Endometrial microvascular endothelial cells (primary cell): ENCODE results near the gene TCF4. TPM values are rescaled to one million over a fixed set of nuclear protein-coding genes. Genes with fewer than 3 reads are reported as not detected.

Experiments used
- in situ Hi-C: cut with HindIII; loops from 2 replicates; pipeline ENCODE4 v1.10.0; 2017; ENCODE audit warnings: low sequenced_read_pairs, low pct_unique_long_range_greater_than_20kb; ENCODE audit errors: inconsistent ontology term
- total RNA-seq: library from RNA; depleted of rRNA; stranded (reverse); fragments of >200 nt; gene quantifications from one replicate; pipeline ENCODE4 v1.2.3, GENCODE V29; 2015; ENCODE audit errors: inconsistent ontology term

Gene TCF4
- total RNA-seq, 1 donor from 2014 or later, result 80.0 TPM

- in situ Hi-C loops, result no loop called here
Measured at GRCh38 chr18:55405475-55405874, 182.5 kb downstream of the TCF4 start.

GRCh38 chr18:55404832-55405465 is 183.0 kb downstream of the TCF4 start:
- in situ Hi-C loops, result no loop called here

- in situ Hi-C loops, result no loop called here
Measured at GRCh38 chr18:55404136-55404830, 183.7 kb downstream of the TCF4 start.

GRCh38 chr18:55403421-55403949 is 184.5 kb downstream of the TCF4 start:
- in situ Hi-C loops, result no loop called here

DNA sequence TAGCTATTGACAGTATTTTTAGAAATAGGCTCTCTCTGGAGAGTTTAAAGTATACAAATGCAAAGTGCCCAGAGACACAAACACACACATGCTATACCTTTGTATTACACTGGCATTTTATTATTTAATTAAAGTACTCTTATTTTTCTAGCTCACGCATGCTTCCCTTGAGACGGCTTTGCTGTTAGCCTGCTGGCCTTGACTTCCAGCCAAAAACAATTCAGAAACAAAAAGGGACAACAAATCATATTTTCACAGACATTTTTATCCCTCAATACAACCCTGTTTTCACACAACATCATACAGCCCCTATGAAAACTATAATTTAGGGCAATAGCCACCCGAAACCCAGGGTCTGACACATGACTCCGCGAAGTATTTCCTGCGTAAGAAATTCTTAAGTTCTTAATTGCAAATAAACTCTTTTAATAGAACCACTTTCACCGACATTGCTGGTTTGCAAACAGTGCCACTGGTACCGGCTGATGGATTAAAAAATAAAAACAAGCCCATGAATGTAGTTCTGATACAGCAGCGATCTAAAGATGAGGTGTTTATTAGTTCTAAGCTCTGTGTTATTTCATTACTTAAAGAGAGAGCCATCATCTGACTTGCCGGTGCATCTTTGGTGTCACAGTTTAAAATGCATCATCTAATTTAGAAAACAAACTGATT is 185.1 kb downstream of the TCF4 start:
- in situ Hi-C loops, result no loop called here

GRCh38 chr18:55401638-55402191 is 186.3 kb downstream of the TCF4 start:
- in situ Hi-C loops, result no loop called here

DNA sequence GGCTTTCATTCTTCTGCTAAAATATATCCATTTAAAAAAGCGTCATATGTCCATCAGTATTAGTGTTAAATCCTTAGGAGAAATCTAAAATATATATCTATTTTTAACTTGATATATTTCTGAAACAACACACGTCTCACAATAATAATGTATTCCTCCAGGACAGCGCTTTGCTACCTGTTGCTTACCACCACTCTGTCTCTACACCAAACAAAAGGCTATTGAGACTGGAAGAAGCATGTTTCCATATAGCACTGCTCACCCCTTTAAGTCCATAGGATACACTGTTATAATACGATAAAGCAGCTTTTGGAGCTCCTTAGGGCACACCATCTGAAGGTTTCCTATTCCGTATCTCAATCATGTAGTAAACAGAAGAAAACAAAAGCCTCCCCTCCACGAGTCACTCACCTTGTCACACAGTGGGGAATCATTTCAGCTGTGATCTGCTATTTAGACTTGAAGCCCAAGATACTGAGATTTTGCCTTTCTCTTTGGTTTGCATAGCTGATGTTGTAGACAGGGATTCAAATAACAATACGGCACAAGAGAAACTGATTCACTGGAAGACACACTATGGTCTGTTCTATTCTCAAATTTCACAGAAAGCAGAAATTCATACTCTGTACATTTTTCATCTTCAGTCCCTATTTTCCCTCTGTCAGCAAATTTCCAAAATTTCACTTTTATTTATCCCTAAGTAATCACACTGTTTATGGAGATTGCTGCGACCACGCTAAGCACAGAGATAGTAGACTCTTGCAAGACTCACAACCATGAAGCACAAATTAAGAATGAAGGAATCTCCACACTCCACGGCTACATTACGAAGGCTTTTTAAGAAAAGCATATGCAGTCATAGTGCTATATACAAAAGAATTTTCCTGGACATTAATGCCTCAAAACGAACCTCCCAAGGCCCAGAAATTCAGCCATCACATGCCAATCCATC is 187.1 kb downstream of the TCF4 start:
- in situ Hi-C loops, result no loop called here

- in situ Hi-C loops, result no loop called here
Measured at GRCh38 chr18:55400081-55400480, 187.9 kb downstream of the TCF4 start.

DNA sequence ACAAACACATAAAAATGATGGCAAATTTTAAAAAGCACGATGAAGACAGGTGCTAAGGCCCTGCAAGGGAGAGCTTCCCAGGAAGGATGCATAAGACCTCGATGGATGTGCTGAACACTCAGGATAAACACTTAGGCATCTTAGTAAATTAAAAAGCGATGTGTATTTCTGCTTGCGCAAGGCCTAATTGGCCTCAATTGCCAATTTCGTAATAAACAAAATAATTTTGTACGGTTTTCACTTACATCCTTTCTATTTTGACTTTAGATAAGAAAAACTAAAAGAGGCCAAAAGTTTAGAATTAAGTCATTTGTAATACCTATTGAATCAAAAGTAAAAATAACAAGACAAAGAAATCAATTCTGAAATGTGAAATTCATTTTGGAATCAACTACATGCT is 189.1 kb downstream of the TCF4 start:
- in situ Hi-C loops, result no loop called here

- in situ Hi-C loops, result no loop called here
Measured at GRCh38 chr18:55396979-55397378, 191.0 kb downstream of the TCF4 start.

GRCh38 chr18:55396267-55396905 is 191.6 kb downstream of the TCF4 start:
- in situ Hi-C loops, result no loop called here

GRCh38 chr18:55395799-55396198 is 192.2 kb downstream of the TCF4 start:
- in situ Hi-C loops, result no loop called here

DNA sequence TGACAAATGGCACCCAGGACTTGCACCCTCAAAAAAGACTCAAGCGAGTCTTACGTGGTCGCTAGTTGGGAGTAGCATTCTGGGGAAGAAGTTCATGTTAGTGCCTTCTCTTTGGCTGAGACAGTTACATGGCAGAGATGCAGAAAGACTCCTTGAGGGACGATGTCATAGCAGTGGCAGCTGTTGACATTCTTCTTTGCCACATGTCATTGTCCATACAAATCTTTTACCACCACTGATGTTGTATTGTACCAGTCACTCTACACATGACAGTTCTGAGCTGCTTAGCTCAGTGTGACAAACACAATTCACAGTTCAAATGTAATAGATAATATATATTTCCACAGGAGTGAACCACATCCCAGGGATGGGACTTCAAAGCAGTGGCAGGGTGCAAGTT is 197.1 kb downstream of the TCF4 start:
- in situ Hi-C loops, result no loop called here

GRCh38 chr18:55387139-55387984 is 200.6 kb downstream of the TCF4 start:
- in situ Hi-C loops, result no loop called here

DNA sequence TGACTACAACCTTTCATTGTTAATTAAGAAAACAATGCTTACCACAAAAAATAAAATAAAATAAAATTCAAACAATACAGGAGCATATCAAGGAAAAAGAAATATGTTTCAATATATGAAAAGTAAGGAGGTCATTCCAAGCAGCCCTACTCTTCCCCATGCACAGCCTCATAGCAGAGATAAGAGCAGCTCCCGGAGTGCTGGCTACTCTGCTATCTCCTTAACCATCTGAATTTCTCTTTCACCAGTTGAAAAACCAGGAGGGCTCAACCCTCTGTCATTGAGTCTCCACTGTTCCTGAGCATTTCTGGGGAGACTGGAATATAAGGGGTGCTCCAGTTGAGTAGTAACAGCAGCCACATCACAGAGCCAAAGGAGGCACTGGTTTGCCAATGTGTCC is 201.4 kb downstream of the TCF4 start:
- in situ Hi-C loops, result no loop called here

DNA sequence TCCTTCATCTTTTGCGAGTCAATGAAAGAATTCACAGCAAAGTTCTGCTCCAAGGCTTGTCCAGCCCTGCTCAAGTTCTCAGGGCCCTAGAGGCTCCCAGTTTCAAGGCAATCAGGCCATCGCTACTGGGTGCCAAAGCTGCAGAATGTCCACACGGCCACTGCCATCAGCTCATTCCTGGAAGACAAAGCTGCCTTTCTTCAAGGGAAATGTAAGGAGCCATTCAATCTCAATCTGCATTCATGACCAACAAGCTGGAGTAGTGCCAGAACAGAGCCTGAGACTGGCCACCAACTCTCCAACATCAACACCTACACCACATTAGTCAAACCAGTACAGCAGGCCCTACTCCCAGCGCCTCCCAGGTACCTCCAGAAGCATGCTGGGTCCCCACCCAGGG is 202.2 kb downstream of the TCF4 start:
- in situ Hi-C loops, result no loop called here

- in situ Hi-C loops, result no loop called here
Measured at GRCh38 chr18:55384551-55385275, 203.3 kb downstream of the TCF4 start.
